ENCODE measurements around the gene ADCY6. TPM values are rescaled to one million over a fixed set of nuclear protein-coding genes. Genes with fewer than 3 reads are reported as not detected.

ADCY6 gene
- total and polyA plus RNA-seq, 12 donors: 20.8 to 55.3 (median 31.0) TPM

GRCh38 chr12:48817873-48818830 is 29.3 kb upstream of the ADCY6 start, which contains the start of gene CACNB3:
CACNB3 (plus strand) TSS chr12:48818496; CDS start chr12:48818930, 434 bp downstream.
- H3K9me3 ChIP-seq (replicated peaks in 1 of 3): no peaks in the 10 kb centered on the region
- 1% methylated on average over 40 to 78 of the region's 79 CpGs for WGBS, 4 donors
- TF ChIP-seq POLR2A (IDR thresholded peaks at IDR 0.05) (no peak), CTCF (IDR thresholded peaks at IDR 0.05) (no peak)
- peaks cover 15 to 23% of the 10 kb centered on the region in 2 donors for H3K4me1 ChIP-seq (replicated peaks in 1 of 2)
- no peaks in the 10 kb centered on the region for H3K36me3 ChIP-seq (replicated peaks in 1 of 2)
- peak; percentile 45 to 78 (median 60) for DNase-seq
- no peaks in the 10 kb centered on the region for H3K27me3 ChIP-seq
- H3K27ac ChIP-seq: no peak within 1 kb of the TSS
- intact Hi-C loops (cut with DNase I): no loop called here
- peak within 1 kb of the TSS in 3 of 4 donors; percentile 43 to 75 (median 56) for H3K4me3 ChIP-seq

- TF ChIP-seq POLR2A (IDR thresholded peaks at IDR 0.05) (no peak), CTCF (IDR thresholded peaks at IDR 0.05) (no peak)
- no peaks in the 10 kb centered on the region for H3K9me3 ChIP-seq (replicated peaks in 1 of 3)
- WGBS, 4 donors: 80 to 98% (median 88%) methylated on average over 3 of the region's 3 CpGs
- H3K4me3 ChIP-seq: peak overlapping the region in 1 of 4 donors; percentile 79
- intact Hi-C loops (cut with DNase I): no loop called here
- no peaks in the 10 kb centered on the region for H3K36me3 ChIP-seq (replicated peaks in 1 of 2)
- no peak overlapping the region for H3K27ac ChIP-seq
- H3K27me3 ChIP-seq: no peaks in the 10 kb centered on the region
- no peak for DNase-seq
- H3K4me1 ChIP-seq (replicated peaks in 1 of 2): peaks cover 16 to 24% of the 10 kb centered on the region in 2 donors
Measured at GRCh38 chr12:48816143-48816854, 27.4 kb upstream of the ADCY6 start.

GRCh38 chr12:48815126-48816110 is 26.5 kb upstream of the ADCY6 start:
- H3K27ac ChIP-seq: peak overlapping the region; percentile 9 to 90 (median 77)
- DNase-seq: peak; percentile 70 to 85 (median 81)
- no peaks in the 10 kb centered on the region for H3K27me3 ChIP-seq
- H3K9me3 ChIP-seq (replicated peaks in 1 of 3): no peaks in the 10 kb centered on the region
- intact Hi-C loops (cut with DNase I): no loop called here
- WGBS, 4 donors: 1 to 2% (median 2%) methylated on average over 21 to 54 of the region's 54 CpGs
- H3K4me1 ChIP-seq (replicated peaks in 1 of 2): peaks cover 25 to 32% of the 10 kb centered on the region in 2 donors
- no peaks in the 10 kb centered on the region for H3K36me3 ChIP-seq (replicated peaks in 1 of 2)
- H3K4me3 ChIP-seq: peak overlapping the region; percentile 74 to 88 (median 78)
- TF ChIP-seq POLR2A (IDR thresholded peaks at IDR 0.05) (peak in 1 of 2 donors; percentile 64), CTCF (IDR thresholded peaks at IDR 0.05) (no peak)

All from adrenal gland (tissue), 12 donors.